Measurements from ENCODE around the gene TRMT61A.

TRMT61A gene

DNA sequence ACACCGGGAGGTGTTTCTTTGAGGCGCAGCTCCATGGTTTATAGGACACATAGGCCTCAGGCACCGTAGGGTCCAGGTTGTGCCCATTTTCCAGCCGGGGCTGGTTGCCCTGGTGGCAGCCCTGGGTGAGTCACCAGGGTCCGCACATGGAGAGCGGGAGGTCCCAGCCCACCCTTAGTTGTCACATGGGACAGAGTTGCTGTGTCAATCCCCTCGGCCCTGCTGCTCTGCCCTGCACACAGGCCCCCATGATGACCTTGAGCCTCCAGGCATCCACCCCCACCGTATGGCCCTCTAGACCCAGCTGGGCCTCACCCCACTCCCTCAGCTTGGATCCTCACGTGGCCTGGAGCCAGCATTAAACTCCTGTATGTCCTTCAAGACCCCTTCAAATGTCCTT is 7.7 kb downstream of the TRMT61A start:
- DNase-seq: no peak

DNA sequence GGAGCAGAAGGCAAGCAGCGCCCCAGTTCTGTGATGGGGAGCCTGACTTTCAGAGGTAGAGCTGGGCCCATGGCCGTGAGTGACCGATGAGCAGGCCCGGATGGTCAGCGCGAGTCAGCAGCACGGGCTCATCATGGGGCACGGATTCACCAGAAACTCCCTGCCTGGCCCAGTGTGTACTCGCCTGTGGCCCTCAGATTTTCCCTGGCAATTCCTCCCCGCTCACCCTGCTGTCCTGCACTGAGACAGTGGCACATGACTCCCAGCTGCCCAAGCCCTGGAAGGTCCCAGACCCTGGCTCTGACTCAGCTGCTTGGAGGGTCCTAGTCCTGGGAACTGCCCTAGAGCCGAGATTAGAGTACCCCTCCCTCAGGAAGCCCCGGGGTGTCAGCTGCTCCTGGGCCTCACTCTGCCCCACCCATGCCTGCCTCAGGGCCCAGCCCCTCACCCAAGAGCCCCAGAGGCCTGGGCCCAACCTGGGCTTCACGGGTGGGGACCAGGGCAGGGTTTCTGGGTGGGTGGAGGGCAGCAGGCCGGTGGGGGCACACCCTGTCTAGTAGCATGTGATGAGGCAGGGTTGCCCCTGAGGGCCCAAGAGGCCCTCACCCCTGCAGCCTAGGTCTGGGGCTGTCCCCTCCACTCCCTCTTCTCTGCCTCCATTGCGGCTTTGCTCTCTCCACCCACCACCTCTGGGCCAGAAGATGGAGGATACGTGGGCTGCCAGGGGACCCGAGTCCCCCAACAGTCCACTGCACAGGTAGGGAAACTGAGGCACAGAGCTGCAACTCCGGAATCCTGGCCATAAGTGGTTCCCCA is 8.4 kb downstream of the TRMT61A start:
- DNase-seq: no peak

DNA sequence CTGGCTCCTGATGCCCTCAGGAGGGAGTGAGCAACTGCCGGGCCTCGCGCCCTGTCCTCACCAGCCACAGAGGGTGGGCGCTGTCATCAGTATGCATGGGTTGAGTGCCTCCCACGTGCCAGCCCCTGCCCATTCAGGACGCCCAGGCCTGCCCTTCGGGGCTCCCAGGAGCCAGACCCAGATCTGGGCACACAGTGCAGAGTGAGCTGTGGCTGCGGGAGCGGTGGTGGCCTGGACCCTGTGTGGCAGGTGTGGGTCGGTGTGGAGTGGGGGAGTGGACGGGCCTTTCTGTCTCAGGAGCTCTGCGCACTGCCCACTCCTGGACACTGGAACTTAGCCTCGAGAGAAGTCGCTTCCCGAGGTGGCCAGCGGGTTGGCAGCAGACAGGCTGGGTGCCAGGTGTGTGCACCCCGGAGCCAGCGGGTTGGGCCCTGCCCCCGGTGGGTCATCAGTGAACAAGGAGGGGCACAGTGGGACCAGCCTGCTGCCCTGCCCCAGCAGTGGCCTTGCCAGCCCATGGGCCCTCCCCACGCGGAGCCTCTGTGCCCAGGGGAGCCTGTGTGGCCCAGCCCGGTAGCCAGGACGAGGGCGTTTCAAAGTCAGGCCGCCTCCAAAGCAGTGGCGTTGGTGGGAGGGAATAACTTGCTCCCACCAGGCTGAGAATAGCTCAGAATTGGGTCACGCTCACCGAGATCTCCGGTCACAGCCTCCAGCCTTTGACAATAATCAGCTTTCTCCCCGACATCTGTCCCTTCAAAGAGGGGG is 9.5 kb downstream of the TRMT61A start:
- DNase-seq: no peak

DNA sequence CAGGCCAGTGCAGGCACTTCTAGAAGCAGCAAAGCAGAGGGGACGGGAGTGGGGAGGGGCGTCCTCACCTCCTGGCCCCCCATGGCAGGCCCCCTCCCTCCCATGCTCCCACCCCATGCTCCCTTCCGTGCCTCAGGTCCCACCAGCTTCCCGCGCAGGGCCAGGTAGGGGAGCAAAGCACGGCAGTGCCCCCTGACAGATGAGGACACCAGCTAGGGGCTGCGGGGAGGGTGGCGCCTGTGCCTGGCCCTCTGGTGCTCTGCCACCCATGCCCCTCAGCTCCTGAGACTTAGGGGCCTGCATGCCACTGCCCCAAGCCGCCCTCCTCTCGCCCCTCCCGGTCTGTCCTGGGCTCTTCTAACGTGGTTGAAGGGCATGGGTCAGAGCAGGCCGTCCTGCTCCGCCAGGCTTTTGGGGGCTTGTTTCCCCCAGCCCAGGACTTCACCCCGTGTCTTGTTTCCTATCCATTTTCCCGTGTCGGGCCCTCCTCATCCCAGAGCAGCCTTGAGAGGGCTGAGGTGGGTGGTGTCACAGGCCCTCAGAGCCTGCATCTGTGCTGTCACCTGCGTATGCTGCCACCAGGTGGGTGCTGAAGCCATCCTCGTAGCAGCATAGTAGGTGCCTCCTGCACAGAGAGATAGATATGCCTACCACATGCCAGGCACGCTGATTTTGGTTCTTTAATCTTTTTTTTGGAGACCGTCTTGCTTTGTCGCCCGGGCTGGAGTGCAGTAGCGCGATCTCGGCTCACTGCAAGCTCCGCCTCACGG is 10.2 kb downstream of the TRMT61A start:
- no peak for DNase-seq

DNA sequence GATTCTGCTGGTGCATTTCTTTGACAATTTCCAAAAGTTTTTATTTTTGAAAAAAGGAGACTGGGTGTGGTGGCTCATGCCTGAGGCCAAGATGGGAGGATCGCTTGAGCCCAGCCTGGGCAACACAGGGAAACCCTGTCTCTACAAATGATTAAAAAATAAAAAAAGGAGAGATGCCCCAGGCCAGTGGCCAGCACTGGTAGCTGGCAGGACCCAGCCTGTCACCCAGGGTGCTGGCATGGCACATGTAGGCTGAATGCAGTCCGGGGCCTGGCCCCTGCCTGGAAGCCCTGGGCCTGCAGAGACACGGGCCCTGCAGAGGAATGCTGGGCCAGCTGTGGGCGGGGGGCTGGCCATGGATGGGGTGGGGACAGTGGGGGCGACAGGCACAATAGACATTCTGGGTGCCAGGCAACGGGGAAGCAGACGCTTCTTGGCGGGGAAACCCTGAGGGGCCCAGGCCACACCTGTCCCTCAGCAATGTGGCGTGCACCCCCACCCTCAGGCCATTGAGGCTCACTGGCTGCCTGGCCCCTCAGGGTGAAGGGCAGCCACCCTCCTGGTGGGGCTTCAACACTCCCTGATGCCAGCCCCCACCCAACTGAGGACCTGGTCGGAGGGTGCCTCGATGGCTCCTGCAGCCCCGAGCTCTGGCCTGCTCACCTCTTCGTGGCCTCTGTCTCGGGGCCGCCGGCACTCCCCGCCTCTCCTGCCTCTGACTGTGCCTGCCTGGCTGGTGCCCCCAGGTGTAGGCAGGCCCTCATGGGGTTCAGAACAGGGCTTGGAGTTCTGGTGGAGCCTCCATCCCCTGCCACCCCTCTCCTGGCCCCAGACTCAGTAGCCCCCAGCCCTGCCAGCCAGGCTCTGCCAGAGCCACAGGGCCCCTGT is 12.1 kb downstream of the TRMT61A start:
- DNase-seq: no peak

DNA sequence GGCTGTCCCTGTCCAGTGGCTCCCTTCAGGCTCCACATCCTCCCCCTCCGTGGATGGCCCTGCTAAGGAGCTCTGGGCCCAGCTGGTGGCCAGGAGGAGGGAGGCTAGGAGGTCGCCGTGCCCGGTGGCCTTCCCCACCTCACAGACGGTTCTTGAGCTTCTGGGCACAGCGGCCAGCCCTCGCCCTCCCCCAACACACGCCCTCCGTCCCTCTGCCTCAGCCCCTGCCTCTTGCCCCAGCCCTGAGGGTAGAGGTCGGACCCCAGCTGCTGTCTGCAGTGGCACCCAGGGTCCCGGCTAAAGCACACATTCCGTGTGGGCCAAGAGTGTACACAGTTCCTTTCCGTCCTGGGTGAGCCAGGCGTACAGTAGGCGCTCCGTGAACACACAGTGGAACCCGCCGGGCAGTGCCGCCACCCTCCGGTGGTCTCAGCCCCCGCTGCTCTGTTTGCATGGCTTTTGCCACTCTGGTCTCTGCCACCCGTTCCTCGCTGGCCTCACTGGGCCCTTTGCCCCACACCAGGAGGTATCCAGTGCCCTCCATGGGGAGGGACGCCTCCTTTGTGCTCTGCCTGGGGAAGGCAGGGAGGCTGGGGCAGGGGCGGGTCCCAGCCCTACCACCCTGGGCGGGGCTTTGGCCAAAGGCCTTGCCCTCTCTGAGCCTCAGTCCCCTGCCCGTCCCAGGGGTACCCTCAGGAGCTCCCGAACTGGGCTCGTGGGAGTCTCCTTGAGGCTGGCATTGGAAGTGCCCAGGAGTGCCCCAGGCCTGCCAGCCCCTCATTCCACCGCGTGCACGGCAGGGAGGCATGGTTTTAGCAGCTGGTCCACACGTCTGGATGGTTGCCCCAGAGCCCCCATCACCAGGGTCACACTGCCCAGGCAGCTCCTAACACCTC is 13.0 kb downstream of the TRMT61A start:
- DNase-seq: no peak

DNA sequence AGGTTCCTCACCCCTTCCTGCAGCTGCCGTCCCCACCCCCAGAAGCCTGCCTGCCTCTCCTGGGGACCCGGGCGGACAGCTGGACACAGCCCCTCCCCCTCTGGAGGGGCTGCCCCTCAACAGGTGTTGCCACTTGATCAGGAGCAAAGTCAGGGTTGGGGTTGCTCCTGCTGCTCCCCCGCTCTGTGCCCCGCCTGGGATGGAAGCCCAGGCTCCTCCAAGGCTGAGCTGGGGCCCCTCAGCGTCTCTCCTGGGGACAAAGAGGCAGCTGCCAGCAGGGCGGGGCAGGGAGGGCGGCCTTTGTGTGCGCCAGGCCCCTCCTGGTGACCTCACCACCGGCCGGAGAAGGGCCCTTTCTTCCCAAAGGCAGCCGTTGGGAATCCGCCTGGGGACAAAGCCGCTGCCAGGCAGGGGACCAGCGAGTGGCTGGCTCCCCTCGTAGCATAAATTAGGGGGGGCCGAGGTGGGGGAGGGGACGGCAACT is 13.7 kb downstream of the TRMT61A start:
- no peak for DNase-seq

DNA sequence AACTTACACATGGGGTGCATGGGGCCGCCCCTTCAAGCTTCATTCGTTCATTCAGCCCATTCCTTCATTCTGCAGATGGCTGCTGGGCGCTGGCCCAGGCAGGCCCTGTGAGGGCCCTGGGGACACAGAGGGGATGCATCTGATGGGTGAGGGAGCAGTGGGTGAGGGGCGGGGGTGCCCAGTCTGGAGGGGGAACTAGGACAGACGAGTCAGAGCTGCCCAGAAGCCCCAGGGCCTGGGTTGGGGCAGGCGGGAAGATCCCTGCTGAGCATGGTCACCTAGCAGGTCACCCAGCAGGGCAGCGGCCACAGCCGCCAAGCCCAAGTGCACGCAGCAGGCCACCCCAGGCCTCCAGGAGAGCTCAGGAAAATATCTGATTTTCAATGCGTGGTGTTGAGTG is 14.1 kb downstream of the TRMT61A start:
- no peak for DNase-seq

DNA sequence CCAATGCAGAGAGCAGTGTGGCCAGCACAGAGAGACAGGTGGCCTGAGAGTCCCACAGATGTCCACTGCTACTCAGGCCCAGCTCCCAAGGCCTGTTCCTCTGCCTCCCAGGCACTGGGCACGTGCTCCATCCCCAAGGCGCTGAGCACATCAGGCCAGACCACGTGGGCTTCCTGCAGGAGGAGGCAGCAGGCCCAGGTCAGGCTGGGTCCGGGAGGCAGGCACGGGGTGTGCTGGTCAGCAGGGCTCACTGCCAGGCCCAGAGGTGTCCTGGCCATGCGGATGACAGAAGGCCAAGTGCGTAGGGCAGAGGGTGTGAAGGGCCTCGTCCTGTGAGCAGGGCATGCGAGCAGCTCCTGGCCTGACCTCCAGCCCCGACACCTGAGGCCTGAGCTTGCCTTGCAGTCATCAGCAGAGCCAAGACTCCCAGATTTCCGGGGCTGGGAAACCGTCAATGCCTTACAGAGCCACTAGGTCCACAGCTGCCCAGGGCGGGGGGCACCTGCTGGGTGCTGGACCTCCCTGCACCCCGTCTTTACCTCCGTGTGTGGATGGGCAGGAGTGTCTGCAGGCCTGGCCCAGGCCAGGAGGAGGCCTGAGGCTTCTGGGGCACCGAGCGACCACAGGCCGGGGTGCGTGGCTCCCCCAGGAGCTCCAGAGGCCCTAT is 14.9 kb downstream of the TRMT61A start:
- DNase-seq: no peak

DNA sequence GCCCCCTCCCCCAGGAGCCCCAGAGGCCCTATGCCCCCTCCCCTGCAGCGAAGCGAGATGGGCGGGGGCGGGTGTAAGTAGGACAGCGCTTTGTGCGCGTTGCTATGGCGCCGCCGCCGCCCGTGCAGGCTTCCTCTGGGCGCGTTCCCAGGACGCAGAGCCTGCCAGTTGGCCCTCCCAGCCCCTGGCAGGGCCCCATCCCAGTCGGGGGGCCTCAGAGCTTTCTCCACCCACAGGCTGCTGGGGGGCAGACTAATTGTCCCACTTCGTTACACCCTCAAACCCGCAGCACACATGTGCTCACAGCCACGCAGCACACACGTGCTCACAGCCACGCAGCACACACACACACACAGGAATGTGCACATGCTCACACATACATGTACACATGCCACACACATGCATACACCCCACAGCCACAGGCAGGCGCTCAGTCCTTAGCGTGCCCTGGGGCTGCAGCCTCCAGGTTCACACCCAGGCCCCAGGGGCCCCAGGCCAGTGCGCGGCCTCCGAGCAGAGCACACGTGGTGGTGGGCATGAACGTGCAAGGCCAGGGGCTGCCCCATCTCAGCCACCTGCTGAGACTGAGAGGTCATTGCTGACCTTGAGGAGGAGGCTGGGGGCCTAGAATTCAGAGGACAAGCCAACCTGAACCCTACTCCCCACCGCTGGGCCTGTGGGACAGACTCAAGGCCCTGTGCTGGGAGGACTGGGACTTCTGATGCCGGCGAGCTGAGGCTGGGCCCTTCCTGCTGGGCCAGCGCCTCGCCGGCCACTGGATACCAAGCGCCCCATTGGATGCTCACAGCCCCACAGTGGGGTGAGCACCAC is 15.6 kb downstream of the TRMT61A start:
- DNase-seq: peak; percentile 56 to 82

DNA sequence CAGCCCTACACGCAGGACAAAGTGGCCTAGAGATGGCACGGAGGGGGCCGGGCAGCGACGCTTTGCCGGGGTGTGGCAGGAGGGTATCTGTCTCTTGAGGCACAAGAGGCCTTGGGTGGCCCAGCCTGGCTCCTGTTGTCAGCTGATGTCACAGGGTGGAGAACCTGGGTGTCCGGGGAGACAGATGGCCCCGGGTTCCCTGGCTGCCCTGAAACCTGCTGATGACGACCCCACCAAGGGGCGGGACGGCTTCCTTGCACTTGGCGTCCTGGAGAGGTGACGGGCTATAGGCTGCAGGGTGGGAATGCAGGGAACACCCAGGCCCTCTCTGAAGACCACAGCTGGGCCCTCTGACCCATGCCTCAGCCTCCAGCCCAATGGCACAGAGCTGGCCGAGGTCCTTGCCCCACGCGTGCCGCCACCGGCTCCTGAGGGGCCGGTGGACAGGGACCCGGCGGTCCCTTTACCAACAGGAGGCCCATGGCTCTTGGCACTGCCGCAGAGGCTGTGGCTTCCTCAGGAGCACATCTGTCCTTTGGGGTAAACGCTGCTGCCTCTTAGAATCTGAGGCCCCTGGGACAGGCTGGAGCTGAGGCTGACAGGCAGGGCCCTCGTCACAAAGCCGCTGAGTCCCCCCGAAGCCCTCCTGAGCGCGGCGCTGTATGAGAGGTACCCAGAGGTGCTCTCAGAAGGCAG is 16.4 kb downstream of the TRMT61A start:
- no peak for DNase-seq

DNA sequence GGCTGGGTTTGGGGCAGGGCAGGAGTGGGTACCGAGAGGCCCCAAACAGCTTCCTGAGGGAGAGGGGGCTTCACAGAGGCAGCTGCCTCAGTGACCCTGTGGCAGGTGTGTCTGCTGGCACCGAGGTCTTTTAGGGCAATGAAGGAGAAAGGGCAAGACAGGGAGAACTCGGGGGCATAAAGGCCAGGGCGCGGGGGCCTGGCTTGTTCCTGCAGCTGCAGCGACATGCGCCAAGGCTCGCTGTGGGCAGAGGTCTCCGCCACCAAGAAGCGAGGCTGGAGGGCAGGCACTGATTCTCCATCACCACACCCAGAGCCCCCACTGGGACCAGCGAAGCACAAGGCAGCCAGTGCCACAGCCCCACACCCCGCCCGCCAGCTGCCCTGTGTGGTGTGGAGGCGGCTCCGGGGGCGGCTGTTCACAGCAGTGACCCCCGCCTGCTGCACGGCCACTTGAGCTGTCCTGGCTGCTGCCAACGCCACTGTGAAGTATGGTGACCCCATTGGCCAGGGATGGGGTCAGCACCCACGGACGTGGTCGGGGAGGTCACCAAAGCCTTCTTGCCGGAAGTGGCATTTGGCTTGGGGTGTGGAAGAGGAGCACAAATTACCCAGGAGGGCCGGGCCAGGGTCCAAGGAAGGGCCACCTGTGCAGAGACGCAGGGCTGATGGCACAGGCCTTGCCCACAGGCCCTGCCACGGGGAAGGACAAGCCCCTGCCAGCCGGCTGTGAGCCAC is 17.1 kb downstream of the TRMT61A start:
- DNase-seq: no peak

DNA sequence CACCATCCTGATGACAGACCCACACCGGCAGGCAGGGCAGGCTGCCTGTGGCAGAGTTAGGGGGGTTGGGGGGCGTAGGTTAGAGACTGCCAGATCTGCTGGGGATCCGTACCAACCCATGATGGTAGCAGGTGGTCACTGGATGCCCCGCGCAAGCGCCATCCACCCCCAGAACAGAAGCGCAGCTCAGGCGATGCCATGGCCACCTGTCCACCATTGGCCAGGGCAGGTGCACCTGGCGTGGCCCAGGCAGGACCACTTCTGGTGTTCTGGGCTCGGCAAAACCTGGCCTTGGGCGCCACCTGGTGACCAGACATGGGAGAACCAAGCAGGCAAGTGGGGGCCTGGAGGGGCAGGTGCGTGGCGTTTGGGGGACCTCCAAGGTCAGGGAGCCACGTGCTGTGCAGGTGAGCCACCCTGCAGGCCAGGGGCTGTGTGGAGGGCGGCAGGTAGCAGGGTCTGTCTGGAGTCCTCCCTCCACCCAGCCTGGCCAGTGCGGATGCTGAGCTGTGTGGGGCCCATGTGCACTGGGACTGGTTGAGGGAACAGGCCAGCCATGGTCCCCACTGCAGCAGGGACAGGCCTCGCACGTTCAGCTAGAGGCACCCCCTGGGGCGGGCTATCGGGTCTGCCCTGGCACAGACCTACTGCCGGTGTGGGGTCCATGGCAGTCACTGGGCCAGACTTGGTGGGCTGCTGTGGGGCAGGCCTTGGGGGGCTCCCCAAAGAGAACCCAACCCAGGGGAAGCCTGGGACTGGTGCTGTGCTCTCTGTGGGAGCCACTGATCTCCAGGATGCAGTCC is 17.9 kb downstream of the TRMT61A start:
- peak; percentile 19 to 67 for DNase-seq

DNA sequence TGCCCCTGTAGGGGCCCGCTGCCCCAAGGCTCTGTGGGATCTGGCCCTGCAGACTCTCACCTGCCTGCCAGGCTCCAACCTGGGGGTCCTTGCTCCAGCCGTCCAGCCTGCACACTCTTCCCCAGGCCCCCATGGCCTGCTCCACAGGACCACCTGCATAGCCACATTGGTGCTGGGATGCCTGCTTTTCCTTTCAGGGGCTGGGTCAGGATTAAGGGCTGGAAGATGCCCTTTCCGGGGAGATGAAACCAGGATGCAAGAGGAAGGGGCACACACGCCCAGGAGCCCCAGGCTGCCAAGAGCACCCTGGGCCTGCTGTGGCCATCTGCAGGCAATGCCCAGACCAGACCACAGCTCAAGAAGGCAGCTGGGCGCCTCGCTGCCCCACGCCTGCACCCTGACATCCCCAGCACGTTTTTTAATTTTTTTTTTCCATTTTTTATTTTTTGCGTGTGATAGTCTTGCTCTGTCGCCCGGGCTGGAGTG is 18.5 kb downstream of the TRMT61A start:
- no peak for DNase-seq

DNA sequence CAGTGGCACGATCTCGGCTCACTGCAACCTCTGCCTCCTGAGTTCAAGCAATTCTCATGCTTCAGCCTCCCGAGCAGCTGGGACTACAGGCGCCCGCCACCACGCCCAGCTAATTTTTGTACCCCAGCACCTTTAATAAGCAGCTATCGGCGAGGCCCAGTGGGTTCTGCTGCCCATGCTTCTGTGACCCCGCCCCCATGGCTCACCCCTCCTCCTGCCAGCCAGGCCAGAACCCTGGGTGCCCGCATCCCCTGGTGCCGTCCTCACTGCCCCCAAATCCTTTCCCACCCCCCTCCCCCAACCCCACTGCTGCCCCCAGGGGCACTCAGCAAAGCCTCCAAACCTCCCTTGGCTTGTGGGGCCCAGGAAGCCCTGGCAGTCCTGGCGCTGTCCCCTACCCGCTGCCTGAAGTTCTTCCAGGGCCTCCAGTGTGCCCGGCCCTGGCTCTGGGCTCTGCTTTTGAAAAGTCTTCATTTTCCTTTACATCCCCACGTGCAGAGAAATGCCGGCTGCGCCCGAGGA is 19.0 kb downstream of the TRMT61A start:
- no peak for DNase-seq

DNA sequence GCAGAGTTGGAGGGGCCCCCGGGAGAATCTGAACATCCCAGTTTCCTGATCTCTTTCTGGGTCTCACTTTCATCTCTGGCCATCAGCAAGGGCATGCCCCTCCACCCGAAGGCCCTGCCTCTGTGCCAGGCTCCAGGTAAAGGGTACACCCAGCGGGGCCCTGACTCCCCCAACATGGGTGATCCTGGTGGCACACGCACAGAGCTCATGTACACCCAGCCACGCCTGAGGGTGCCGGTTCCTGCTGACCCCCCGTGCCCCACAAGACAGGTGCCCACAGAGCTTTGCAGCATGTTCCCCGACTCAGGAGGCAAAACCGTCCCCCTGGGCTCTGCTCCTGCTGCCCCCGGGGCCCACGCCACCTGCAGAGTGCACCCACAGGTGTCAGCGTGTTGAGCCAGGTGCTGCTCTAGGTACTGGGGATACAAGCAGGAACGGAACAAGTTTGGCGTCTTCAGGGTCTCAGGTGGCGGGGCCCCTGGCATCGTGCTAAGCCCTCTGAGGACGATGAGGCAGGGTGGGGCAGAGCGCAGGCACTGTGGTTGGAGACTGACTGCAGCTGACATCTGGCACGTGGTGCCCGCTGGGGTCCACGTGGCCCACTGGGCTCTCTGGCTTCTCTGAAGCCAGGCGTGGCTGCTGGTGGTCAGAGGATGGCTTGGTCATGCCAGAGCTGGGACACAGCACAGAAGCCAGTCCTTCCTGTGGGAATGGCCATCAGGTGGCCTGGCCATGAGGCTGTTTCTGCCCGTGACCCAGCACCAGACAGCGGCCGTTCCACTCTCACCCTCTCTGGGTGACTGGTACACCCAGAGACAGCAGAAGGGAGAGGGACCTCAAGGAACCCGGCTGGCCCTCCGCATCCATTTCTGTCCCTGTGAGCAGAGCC is 19.7 kb downstream of the TRMT61A start:
- DNase-seq: no peak
